Measurements from ENCODE around the gene TACC3.

GRCh38 chr4:1711055-1711570 is 10.2 kb upstream of the TACC3 start:
- TF ChIP-seq NFIC (IDR thresholded peaks at IDR 0.05): no peak
- no peak for TF ChIP-seq RAD21 (IDR thresholded peaks at IDR 0.05; ENCODE audit: low read depth)
- no peak for TF ChIP-seq MAX (IDR thresholded peaks at IDR 0.05)
- no peak for TF ChIP-seq TEAD4 (IDR thresholded peaks at IDR 0.05)
- TF ChIP-seq ZBTB7A (IDR thresholded peaks at IDR 0.05; ENCODE audit: low read depth): no peak
